ENCODE measurements around the gene MYO15B. TPM values are rescaled to one million over a fixed set of nuclear protein-coding genes. Genes with fewer than 3 reads are reported as not detected.

Gene MYO15B
- total and polyA plus RNA-seq, 4 donors, result 84.5 to 197 (median 167) TPM

- no peak overlapping the region for H3K4me3 ChIP-seq
- H3K9me3 ChIP-seq (ENCODE audit: control insufficient read depth in 4 of 4, insufficient read depth in 3 of 4, low read length in 3 of 4), result no peaks in the 10 kb centered on the region
- H3K9ac ChIP-seq (ENCODE audit: insufficient read depth in 1 of 2, low read length in 2 of 2), result no peak overlapping the region
- TF ChIP-seq CTCF (IDR thresholded peaks at IDR 0.05; ENCODE audit: control extremely low read depth, extremely low read depth), result no peak
- no peaks in the 10 kb centered on the region for H3K27me3 ChIP-seq (ENCODE audit: control insufficient read depth in 3 of 3, insufficient read depth in 3 of 3, low read length in 2 of 3)
- ATAC-seq (ENCODE audit: insufficient read depth, low FRiP score) (no peak), DNase-seq (no peak)
- 79 to 94% methylated on average over 13 of the region's 13 CpGs for WGBS, 2 donors
- H3K4me1 ChIP-seq (ENCODE audit: control insufficient read depth in 5 of 5, insufficient read depth in 5 of 5, low read length in 5 of 5), result no peaks in the 10 kb centered on the region
- H3K27ac ChIP-seq (ENCODE audit: low read depth in 1 of 2, low read length in 1 of 2), result no peak overlapping the region
- H3K36me3 ChIP-seq (ENCODE audit: control insufficient read depth in 4 of 4, insufficient read depth in 4 of 4, low read length in 4 of 4), result peaks cover 0 to 2% (median 0%) of the 10 kb centered on the region in 4 donors
These were observed 7.8 kb downstream of the MYO15B start for GRCh38 chr17:75595284-75595919.

GRCh38 chr17:75595920-75596313 lies 8.3 kb downstream of the MYO15B start:
- DNase-seq (no peak), ATAC-seq (ENCODE audit: insufficient read depth, low FRiP score) (no peak)
- Histone ChIP-seq H3K9ac (ENCODE audit: insufficient read depth in 1 of 2, low read length in 2 of 2) (no peak overlapping the region), H3K4me1 (ENCODE audit: control insufficient read depth in 5 of 5, insufficient read depth in 5 of 5, low read length in 5 of 5) (no peaks in the 10 kb centered on the region), H3K9me3 (ENCODE audit: control insufficient read depth in 4 of 4, insufficient read depth in 3 of 4, low read length in 3 of 4) (no peaks in the 10 kb centered on the region), H3K4me3 (no peak overlapping the region), H3K27me3 (ENCODE audit: control insufficient read depth in 3 of 3, insufficient read depth in 3 of 3, low read length in 2 of 3) (no peaks in the 10 kb centered on the region), H3K36me3 (ENCODE audit: control insufficient read depth in 4 of 4, insufficient read depth in 4 of 4, low read length in 4 of 4) (peaks cover 0 to 2% (median 0%) of the 10 kb centered on the region in 4 donors), H3K27ac (ENCODE audit: low read depth in 1 of 2, low read length in 1 of 2) (no peak overlapping the region)
- WGBS, 2 donors, result 86 to 89% methylated on average over 6 of the region's 6 CpGs
- no peak for TF ChIP-seq CTCF (IDR thresholded peaks at IDR 0.05; ENCODE audit: control extremely low read depth, extremely low read depth)

- Histone ChIP-seq H3K9me3 (ENCODE audit: control insufficient read depth in 4 of 4, insufficient read depth in 3 of 4, low read length in 3 of 4) (no peaks in the 10 kb centered on the region), H3K4me1 (ENCODE audit: control insufficient read depth in 5 of 5, insufficient read depth in 5 of 5, low read length in 5 of 5) (no peaks in the 10 kb centered on the region), H3K36me3 (ENCODE audit: control insufficient read depth in 4 of 4, insufficient read depth in 4 of 4, low read length in 4 of 4) (peaks cover 0 to 1% (median 0%) of the 10 kb centered on the region in 4 donors), H3K9ac (ENCODE audit: insufficient read depth in 1 of 2, low read length in 2 of 2) (no peak overlapping the region), H3K27me3 (ENCODE audit: control insufficient read depth in 3 of 3, insufficient read depth in 3 of 3, low read length in 2 of 3) (no peaks in the 10 kb centered on the region), H3K27ac (ENCODE audit: low read depth in 1 of 2, low read length in 1 of 2) (no peak overlapping the region), H3K4me3 (no peak overlapping the region)
- 88 to 93% methylated on average over 17 of the region's 17 CpGs for WGBS, 2 donors
- TF ChIP-seq CTCF (IDR thresholded peaks at IDR 0.05; ENCODE audit: control extremely low read depth, extremely low read depth), result no peak
- ATAC-seq (ENCODE audit: insufficient read depth, low FRiP score) (no peak), DNase-seq (no peak)
These were observed 8.9 kb downstream of the MYO15B start for GRCh38 chr17:75596320-75597087.

Data from lung (tissue), 12 donors.